NCI-H510A (cell line): ENCODE results near the gene RPTN.
A peak's percentile ranks its signal among the peaks of the same experiment; 100 is the strongest.

Experiments used
- DNase-seq: peaks from one replicate; lab custom pipeline; 2025; lab: John Stamatoyannopoulos, UW

Gene RPTN, protein sequence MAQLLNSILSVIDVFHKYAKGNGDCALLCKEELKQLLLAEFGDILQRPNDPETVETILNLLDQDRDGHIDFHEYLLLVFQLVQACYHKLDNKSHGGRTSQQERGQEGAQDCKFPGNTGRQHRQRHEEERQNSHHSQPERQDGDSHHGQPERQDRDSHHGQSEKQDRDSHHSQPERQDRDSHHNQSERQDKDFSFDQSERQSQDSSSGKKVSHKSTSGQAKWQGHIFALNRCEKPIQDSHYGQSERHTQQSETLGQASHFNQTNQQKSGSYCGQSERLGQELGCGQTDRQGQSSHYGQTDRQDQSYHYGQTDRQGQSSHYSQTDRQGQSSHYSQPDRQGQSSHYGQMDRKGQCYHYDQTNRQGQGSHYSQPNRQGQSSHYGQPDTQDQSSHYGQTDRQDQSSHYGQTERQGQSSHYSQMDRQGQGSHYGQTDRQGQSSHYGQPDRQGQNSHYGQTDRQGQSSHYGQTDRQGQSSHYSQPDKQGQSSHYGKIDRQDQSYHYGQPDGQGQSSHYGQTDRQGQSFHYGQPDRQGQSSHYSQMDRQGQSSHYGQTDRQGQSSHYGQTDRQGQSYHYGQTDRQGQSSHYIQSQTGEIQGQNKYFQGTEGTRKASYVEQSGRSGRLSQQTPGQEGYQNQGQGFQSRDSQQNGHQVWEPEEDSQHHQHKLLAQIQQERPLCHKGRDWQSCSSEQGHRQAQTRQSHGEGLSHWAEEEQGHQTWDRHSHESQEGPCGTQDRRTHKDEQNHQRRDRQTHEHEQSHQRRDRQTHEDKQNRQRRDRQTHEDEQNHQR

DNA sequence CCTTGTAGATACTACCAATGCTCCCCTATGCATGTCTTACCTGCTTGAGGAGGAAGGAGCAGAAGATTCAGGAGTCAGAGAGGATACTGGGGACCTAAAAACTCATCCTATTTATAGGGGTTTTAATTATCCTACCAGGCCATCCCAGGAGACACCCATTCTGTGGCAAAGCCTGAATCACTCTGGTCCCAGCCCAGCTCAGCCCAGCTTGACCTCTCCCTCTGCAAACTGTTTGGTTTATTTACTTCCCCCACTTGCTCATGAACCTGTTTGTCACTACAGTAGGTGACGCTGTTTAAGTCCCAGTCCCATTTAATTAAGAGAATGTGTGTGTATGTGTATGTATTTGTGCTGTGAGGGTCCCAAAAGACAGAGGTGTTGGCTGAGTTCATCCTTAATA lies at the start of gene RPTN:
Gene RPTN, minus strand, starts transcription at position 85 of the 400 bp plus-strand sequence. CDS start 1,339 bp downstream, outside the sequence.
- DNase-seq, result no peak

DNA sequence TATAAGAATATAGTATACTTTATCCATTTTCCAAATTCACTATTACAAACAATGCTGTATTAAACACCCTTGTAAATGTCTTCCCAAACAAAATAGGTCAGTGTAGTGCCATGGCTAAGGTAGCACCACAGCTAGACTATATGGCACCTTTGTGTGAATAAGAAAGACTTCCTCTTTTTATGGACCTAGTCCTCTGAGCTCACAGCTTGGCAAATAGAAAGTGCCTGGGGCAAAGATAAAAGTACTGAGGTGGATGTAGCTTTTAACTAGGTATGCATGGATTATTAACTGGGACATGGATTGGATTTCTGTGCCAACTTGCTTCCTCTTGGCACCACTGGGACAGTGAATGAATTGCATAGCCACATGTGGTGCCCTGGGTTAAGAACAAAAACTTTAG lies 40.0 kb upstream of the RPTN start:
- no peak for DNase-seq

DNA sequence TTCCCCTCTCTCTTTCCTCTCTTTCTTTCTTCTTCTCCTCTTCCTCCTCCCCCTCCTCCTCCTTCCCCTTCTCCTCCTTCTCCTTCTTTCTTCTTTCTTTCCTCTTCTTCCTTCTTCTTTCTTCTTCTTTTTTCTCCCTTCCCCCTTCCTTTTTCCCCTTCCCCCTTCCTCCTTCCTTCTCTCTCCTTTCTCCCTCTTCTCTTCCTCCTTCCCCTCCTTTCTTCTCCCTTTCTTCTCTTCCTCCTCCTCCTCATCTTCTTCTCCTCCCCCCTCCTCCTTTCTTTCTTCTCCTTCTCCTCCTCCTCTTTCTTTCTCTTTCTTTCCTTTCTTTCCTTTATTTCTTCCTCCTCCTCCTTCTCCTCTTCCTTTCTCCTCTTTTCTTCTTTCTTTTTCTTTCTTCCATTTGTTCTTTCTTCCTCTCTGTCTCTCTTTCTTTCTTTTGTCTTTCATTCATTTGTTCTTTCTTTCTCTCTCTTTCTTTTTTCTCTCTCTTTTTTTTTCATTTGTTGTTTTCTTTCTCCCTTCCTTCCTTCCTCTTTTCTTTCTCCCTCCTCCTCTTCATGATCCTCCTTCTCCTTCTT lies 38.4 kb upstream of the RPTN start:
- no peak for DNase-seq

GRCh38 chr1:152191711-152192110 lies 32.7 kb upstream of the RPTN start:
- DNase-seq, result no peak

DNA sequence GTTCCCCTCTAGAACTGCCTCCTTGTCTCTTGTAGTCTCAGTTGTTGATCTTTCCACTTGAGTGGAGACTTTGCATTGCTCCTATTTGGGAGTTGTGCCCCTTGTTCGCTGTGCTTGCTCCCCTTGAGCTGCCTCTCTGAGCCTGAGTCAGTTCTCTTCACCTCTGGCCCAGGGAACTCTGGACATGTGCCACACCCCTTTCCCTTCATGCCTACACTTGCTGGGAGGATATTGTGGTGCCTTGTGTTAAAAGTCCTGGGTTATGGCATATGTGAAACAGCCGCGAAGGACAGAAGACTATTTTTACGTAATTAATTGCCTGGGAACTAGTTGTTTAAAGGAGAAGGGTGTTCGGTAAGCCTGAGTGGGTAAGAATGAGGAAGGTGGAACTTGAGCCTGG lies 32.2 kb upstream of the RPTN start:
- DNase-seq, result no peak

GRCh38 chr1:152190589-152190988 lies 31.6 kb upstream of the RPTN start:
- no peak for DNase-seq

- DNase-seq, result no peak
Measured at GRCh38 chr1:152189657-152190442, 30.8 kb upstream of the RPTN start.

GRCh38 chr1:152188673-152189591 lies 29.9 kb upstream of the RPTN start:
- DNase-seq, result no peak

DNA sequence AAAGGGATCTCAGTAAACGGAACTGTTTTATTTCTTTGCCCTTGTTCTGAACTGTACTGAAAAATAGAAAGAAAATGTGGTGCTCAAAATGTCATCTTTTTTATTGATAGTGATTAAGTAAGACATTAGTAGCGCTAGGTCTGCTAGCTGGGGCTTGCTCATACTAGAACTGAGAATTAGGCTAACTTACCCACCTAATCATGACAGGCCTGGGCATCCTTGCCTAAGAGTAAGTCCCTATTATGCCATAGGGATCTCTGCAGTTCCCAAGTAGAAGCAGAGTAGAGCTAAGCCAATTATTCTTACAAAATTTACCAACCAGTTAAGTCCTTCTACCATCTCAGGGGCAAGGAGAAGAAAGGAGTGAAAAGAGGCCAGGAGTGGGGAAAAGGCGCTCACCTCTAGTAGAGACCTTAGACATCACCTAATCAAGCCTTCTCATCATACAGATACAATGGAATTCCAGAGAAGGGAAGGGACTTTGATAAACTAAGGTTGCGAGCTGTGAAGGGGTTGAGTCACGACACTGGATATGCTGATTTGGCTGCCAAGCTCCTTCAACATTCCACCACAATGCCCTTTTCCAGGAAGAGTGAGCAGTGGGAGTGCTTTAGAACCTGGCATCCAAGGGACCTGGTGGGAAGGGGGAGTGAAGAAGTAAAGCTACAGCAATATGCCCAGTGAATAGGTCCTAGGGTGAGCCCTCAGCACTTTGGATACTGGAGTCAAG lies 27.7 kb upstream of the RPTN start:
- no peak for DNase-seq

DNA sequence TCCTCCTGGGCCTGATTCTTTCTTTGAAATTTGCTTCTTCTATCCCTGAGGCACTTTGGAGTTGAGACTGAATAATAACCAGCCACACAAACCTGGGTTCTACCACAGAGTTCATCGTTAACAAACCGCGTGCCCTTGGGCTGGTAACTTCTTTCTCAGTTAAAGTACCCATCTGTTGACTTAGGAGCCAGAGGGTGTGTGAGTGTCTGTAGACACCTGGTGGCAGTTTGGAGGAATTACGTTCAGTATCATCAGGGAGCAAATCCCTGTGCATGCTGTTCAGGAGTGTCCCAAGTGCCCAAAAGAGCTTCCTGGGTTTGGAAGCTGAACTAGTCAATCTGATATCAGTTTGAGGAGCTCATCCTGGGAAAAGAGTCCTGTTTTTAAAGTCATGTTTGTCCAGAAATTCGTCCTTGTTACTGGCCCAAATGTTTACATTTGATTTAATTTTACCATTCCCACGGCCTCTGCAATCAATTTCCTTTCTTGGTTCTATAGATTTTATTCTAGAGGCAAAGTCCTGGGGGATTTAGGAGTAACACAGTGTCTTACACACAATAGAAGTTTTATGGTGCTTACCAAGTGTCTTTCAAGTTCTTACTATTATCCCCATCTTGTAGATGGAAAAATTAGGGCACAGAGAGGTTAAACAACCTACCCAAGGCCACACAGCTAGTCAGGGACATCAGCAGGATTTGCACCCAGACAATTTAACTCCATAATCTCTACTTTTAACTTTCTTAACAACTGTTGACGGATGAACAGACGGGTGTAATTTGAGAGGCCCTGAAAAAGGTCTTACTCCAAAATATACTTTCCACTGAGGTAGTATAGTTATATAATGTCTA lies 26.7 kb upstream of the RPTN start:
- peak; percentile 6 for DNase-seq

DNA sequence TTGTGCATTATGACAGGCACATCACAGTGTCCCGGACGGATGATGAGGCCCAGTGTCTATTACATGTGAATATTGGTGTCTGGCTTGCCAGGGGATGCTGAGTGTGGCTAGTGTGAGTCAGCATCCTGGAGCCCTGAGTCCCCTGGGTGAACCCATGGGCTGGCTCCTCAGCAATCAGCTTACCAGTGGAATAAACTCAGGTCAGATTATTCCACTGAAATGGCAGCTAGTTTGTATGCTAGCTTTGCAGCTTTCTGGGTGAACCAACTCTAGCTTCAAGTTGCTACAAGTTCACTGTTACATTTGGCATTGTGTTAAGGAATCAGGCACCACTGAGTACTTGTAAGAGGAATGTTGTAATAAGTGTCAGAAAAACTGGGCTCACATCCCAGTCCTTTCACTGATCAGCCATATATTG lies 23.9 kb upstream of the RPTN start:
- no peak for DNase-seq

DNA sequence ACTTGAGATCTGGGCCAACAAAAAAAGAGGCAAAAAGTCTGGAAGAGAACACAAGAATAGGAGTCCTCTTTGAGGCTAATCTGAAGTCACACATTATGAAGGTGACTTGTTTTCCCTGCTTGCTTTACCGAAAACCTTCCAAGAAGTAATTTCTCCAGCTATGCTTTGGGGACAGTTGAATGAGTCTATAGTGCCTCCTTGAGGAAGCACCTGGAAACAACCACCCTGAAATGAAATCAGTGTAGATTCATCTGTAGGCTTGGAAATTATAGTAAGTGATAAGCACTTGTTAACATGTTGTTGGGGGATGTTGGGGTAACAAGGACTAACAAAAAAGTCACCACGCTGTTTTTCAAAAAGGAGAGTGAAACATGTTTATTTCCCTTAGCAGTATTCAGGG lies 23.4 kb upstream of the RPTN start:
- no peak for DNase-seq

DNA sequence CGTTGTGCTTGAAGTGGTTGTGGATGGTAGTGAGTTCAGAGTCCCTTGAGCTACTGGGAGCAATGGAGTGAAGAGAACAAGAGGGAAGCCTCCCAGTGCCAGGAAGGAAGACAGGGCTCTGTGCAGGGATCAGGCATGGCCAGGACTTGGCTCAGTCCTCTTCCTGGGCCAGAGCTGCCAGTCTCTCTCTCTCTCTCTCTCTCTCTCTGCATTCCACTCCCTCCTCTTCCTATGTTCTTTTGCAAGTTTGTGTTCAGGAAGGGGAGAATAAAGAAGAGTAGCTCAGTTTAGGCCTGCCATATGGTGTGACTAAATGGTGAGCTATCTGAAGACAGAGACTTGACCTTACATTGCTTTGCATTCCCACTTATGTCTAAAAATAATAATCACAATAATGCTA lies 20.5 kb upstream of the RPTN start:
- DNase-seq, result no peak

DNA sequence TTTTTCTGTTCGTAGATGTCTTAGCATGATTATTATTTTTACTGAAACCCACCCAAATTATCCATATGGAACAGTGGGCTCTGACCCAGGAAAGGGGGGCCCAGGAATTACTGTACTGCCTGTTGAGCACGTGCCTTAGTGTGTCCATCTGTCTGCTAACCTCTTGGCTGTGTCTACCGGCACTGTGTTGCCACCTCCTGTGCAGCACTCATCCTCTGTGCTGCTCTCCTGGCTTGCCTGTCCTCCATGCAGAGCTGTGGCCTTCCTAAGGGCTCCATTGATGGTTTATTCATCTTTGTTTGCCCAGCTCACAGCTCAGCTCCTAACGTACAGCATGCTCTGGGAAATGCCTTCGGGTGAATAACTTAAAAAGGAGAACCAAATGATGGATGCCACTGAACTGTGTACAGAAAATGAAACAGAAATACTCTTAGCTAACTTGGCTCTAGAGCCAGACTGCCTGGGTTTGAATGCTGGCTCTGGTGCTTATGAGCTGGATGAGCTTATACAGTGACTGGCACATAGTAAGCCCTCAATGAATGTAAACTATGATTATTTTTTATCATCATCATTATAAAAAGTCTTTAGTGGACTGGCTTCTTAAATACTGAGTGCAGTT lies 11.4 kb upstream of the RPTN start:
- no peak for DNase-seq

DNA sequence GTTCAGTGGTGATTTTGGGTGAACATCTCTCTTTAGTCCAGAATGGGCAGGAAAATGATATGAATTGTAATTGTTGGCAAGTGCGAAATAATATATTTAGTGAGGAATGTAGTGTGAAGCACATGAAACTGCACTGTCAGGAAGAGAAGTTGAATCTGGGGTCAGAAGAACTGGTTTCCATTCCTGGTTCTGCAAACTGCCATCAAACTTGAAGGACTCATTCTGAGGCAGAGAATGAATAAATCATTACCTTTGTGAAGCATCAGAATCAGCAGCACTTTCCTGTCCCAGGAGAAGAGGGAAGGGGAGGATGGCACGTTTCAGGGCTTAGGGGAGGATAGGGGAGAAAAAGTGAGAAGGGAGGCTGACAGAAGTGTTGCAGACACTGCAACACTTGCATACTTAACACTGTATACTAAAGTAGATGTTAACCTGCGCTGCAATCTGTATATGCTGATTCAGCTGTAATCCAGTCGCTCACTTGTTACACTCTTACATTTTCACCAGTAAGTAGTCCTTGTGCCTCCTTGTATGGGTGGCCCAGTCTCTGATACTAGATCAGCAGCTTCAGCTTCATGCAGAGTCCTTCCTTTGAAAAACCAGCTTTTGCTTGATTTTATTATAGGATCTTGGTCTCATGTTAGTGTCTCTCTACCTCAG lies 10.5 kb upstream of the RPTN start:
- no peak for DNase-seq

GRCh38 chr1:152168535-152168868 lies 9.5 kb upstream of the RPTN start:
- no peak for DNase-seq

GRCh38 chr1:152167835-152168534 lies 9.0 kb upstream of the RPTN start:
- DNase-seq, result no peak

- no peak for DNase-seq
Measured at GRCh38 chr1:152166966-152167365, 7.9 kb upstream of the RPTN start.
